GM12878 (cell line): ENCODE measurements around the gene TBCK. TPM values are rescaled to one million over a fixed set of nuclear protein-coding genes. Genes with fewer than 3 reads are reported as not detected.

ENCODE experiments used
- ATAC-seq: fragments of 200-7000 bp; cut with Tn5 transposase; 3 replicates; pipeline ENCODE4 v1.9.1; 2020; ENCODE audit warnings: mild to moderate bottlenecking, moderate library complexity
- BruUV-seq: library from RNA; stranded (reverse); fragments of 400-500 nt; replicated peaks from 2 replicates; lab custom pipeline; 2021; lab: Mats Ljungman, UMichigan
- CTCF ChIA-PET: fragments of 300-600 bp; sonication (Branson Sonifier 250); formaldehyde crosslinking; extraction: SDS; loops from one replicate; lab custom pipeline; 2021; ENCODE audit warnings: inconsistent platforms; lab: Yijun Ruan, JAX
- POLR2A ChIA-PET: fragments of 350-600 bp; formaldehyde crosslinking; extraction: SDS; loops from one replicate; lab custom pipeline; 2021; ENCODE audit warnings: inconsistent platforms; lab: Charles Lee
- RAD21 ChIA-PET: fragments of 300-600 bp; sonication (Branson Sonifier 250); formaldehyde crosslinking; loops from one replicate; lab custom pipeline; 2023; ENCODE audit warnings: antibody characterized with exemption; ENCODE audit not compliant: unreplicated experiment; lab: Charles Lee
- SMC1A ChIA-PET: fragments of 300-600 bp; sonication (Branson Sonifier 250); formaldehyde crosslinking; loops from one replicate; lab custom pipeline; 2023; ENCODE audit not compliant: unreplicated experiment, uncharacterized antibody; lab: Charles Lee
- DNase-seq: peaks from one replicate; pipeline ENCODE4 v3.0.0-alpha.2; 2011; ENCODE audit warnings: low read depth, low spot score
- FAIRE-seq: peaks from 3 replicates; lab custom pipeline; 2011; peaks lifted over from hg19 to GRCh38; lab: Jason Lieb, UNC
- H2AFZ ChIP-seq: 2 replicates; pipeline ENCODE4 v1.6.0; 2011; ENCODE audit warnings: low read depth, low read length, control low read depth; ENCODE audit not compliant: control insufficient read depth
- H3K27ac ChIP-seq: 2 replicates; pipeline ENCODE4 v1.5.1; 2011; ENCODE audit warnings: control low read depth; ENCODE audit not compliant: control insufficient read depth, insufficient read depth
- H3K27me3 ChIP-seq, 2 experiments: replicated peaks in 1 of 2; 2 replicates each; pipeline versions ENCODE4 v1.6.0 to v1.6.1; 2011; ENCODE audit warnings: low read length in 1 of 2; ENCODE audit not compliant: control insufficient read depth in 2 of 2, insufficient read depth in 2 of 2
- H3K36me3 ChIP-seq, 2 experiments: 2 replicates each; pipeline ENCODE4 v1.5.1; 2011; ENCODE audit warnings: low read length in 1 of 2; ENCODE audit not compliant: control insufficient read depth in 2 of 2, insufficient read depth in 2 of 2
- H3K4me1 ChIP-seq: 2 replicates; pipeline ENCODE4 v1.6.1; 2011; ENCODE audit warnings: mild to moderate bottlenecking, low read length, moderate library complexity, mixed read lengths; ENCODE audit not compliant: control insufficient read depth, insufficient read depth
- H3K4me2 ChIP-seq: 2 replicates; pipeline ENCODE4 v1.6.0; 2011; ENCODE audit warnings: control low read depth; ENCODE audit not compliant: control insufficient read depth, insufficient read depth
- H3K4me3 ChIP-seq: fragments of 200-600 bp; sonication (generic); 2 replicates; pipeline ENCODE4 v1.5.1; 2016
- H3K79me2 ChIP-seq: 2 replicates; pipeline ENCODE4 v1.6.0; 2011; ENCODE audit warnings: low read length; ENCODE audit not compliant: control insufficient read depth, insufficient read depth
- H3K9ac ChIP-seq: 2 replicates; pipeline ENCODE4 v1.8.0; 2011; ENCODE audit warnings: low read length, control low read depth, mixed read lengths; ENCODE audit not compliant: control insufficient read depth, insufficient read depth
- H3K9me3 ChIP-seq: replicated peaks from 3 replicates; pipeline ENCODE4 v1.5.1; 2011; ENCODE audit warnings: mild to moderate bottlenecking, low read length; ENCODE audit not compliant: control insufficient read depth, insufficient read depth
- H4K20me1 ChIP-seq: 2 replicates; pipeline ENCODE4 v1.6.0; 2011; ENCODE audit not compliant: control insufficient read depth, insufficient read depth
- IKZF1 ChIP-seq: fragments of 450-650 bp; conservative IDR thresholded peaks from 2 replicates; pipeline ENCODE4 v1.6.1; 2017; ENCODE audit warnings: antibody characterized with exemption, mild to moderate bottlenecking
- KDM1A ChIP-seq: fragments of 200-600 bp; sonication (generic); IDR thresholded peaks from 2 replicates; pipeline ENCODE4 v1.6.1; 2016; ENCODE audit warnings: borderline replicate concordance
- RUNX3 ChIP-seq: IDR thresholded peaks from 2 replicates; pipeline ENCODE4 v1.6.1; 2012; ENCODE audit warnings: low read length, inconsistent platforms
- TBL1XR1 ChIP-seq: IDR thresholded peaks from 2 replicates; pipeline ENCODE4 v1.6.1; 2012; ENCODE audit warnings: low read depth, low read length, improper control_type of control experiment
- in situ Hi-C: fragments of 300-500 bp; cut with MboI; formaldehyde crosslinking; loops from 9 replicates; pipeline ENCODE4 v1.14.3; 2018; ENCODE audit warnings: mixed read lengths
- intact Hi-C: fragments of 100-400 bp; cut with micrococcal nuclease; formaldehyde crosslinking; loops from one replicate; pipeline ENCODE4 v1.14.2; 2022; ENCODE audit not compliant: unreplicated experiment
- polyA plus RNA-seq, 11 experiments: library from polyadenylated mRNA; depleted of rRNA in 4 of 11; unstranded in 6 of 11; stranded (reverse) in 5 of 11; fragments of >200 nt; fragmentation: Nextera tagmentation in 4 of 11; fragmentation: Illumina TruSeq in 1 of 11; extraction: Ambion mirVana in 4 of 11; extraction: Trizol in 1 of 11; gene quantifications; 1 replicate in 1 of 11; 2 replicates in 10 of 11; pipeline versions ENCODE4 v1.2.1 to v1.2.3, GENCODE V29; 2011 to 2016; ENCODE audit warnings: inconsistent platforms in 2 of 11, missing spikeins in 2 of 11, low read depth in 1 of 11
- total RNA-seq, 4 experiments: library from RNA; depleted of rRNA in 3 of 4; stranded (reverse); fragments of >200 nt in 3 of 4; fragmentation: Illumina TruSeq in 1 of 4; extraction: Trizol in 1 of 4; gene quantifications; 2 replicates each; pipeline versions ENCODE4 v1.2.1 to v1.2.3, GENCODE V29; 2013 to 2021
- TF ChIP-seq, protein P1 (sequence below): fragments of 450-650 bp; conservative IDR thresholded peaks from 2 replicates; pipeline ENCODE4 v1.6.1; 2017; ENCODE audit warnings: mild to moderate bottlenecking, moderate library complexity
- TF ChIP-seq, protein P2 (sequence below): fragments of 150-350 bp; IDR thresholded peaks from 2 replicates; pipeline ENCODE4 v1.6.1; 2014; ENCODE audit warnings: mild to moderate bottlenecking, low read depth, low read length
- TF ChIP-seq, protein P3 (sequence below): fragments of 450-650 bp; formaldehyde crosslinking; IDR thresholded peaks from 2 replicates; pipeline ENCODE4 v1.4.0; 2022; ENCODE audit warnings: mild to moderate bottlenecking, moderate library complexity

Gene TBCK
- total and polyA plus RNA-seq, 10 of the 15 experiments (the other 5 are each of a cell fraction or from before 2014, with no cell fraction given), result 4.1 to 30.3 (median 20.2) TPM

DNA sequence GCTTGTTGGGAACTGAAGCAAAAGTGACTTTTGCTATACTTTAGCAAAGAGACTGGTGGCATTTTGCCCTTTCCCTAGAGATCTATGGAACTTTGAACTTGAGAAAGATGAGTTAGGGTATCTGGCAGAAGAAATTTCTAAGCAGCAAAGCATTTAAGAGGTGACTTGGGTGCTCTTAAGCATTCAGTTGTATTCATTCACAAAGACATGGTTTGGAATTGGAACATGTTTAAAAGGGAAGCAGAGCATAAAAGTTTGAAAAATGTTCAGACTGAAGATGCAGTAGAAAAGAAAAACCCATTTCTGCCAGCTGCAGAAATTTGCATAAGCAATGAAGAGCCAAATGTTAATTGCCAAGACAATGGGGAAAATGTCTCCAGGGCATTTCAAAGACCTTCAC is 21.9 kb upstream of the TBCK start:
- Histone ChIP-seq H3K4me2 (no peak overlapping the region), H3K9ac (no peak overlapping the region), H3K79me2 (peaks cover 4% of the 10 kb centered on the region), H3K4me1 (no peaks in the 10 kb centered on the region), H3K9me3 (peaks cover 18% of the 10 kb centered on the region; the same call in 2 of the 3 replicates), H3K27me3 (no peaks in the 10 kb centered on the region), H4K20me1 (no peaks in the 10 kb centered on the region)
- DNase-seq (no peak), FAIRE-seq (no peak), ATAC-seq (no peak)
- ChIA-PET CTCF (no interaction called here), POLR2A (no interaction called here), RAD21 (no interaction called here)
- TF ChIP-seq, protein P1, sequence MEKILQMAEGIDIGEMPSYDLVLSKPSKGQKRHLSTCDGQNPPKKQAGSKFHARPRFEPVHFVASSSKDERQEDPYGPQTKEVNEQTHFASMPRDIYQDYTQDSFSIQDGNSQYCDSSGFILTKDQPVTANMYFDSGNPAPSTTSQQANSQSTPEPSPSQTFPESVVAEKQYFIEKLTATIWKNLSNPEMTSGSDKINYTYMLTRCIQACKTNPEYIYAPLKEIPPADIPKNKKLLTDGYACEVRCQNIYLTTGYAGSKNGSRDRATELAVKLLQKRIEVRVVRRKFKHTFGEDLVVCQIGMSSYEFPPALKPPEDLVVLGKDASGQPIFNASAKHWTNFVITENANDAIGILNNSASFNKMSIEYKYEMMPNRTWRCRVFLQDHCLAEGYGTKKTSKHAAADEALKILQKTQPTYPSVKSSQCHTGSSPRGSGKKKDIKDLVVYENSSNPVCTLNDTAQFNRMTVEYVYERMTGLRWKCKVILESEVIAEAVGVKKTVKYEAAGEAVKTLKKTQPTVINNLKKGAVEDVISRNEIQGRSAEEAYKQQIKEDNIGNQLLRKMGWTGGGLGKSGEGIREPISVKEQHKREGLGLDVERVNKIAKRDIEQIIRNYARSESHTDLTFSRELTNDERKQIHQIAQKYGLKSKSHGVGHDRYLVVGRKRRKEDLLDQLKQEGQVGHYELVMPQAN, result no peak
- TF ChIP-seq RUNX3, result no peak
- no peak for TF ChIP-seq KDM1A
- TF ChIP-seq, protein P2, sequence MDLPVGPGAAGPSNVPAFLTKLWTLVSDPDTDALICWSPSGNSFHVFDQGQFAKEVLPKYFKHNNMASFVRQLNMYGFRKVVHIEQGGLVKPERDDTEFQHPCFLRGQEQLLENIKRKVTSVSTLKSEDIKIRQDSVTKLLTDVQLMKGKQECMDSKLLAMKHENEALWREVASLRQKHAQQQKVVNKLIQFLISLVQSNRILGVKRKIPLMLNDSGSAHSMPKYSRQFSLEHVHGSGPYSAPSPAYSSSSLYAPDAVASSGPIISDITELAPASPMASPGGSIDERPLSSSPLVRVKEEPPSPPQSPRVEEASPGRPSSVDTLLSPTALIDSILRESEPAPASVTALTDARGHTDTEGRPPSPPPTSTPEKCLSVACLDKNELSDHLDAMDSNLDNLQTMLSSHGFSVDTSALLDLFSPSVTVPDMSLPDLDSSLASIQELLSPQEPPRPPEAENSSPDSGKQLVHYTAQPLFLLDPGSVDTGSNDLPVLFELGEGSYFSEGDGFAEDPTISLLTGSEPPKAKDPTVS, result no peak
- TF ChIP-seq, protein P3, sequence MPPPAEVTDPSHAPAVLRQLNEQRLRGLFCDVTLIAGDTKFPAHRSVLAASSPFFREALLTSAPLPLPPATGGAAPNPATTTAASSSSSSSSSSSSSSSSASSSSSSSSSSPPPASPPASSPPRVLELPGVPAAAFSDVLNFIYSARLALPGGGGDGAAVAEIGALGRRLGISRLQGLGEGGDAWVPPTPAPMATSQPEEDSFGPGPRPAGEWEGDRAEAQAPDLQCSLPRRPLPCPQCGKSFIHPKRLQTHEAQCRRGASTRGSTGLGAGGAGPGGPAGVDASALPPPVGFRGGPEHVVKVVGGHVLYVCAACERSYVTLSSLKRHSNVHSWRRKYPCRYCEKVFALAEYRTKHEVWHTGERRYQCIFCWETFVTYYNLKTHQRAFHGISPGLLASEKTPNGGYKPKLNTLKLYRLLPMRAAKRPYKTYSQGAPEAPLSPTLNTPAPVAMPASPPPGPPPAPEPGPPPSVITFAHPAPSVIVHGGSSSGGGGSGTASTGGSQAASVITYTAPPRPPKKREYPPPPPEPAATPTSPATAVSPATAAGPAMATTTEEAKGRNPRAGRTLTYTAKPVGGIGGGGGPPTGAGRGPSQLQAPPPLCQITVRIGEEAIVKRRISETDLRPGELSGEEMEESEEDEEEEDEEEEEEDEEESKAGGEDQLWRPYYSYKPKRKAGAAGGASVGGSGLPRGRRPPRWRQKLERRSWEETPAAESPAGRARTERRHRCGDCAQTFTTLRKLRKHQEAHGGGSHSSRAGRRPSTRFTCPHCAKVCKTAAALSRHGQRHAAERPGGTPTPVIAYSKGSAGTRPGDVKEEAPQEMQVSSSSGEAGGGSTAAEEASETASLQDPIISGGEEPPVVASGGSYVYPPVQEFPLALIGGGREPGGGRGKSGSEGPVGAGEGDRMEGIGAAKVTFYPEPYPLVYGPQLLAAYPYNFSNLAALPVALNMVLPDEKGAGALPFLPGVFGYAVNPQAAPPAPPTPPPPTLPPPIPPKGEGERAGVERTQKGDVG (CRISPR knock-in tag), result no peak
- TF ChIP-seq TBL1XR1, result no peak
- TF ChIP-seq IKZF1, result no peak
- TF ChIP-seq, all 136 proteins: peak for 0
- SMC1A ChIA-PET, result no interaction called here
- Histone ChIP-seq H3K36me3 (peaks cover 7 to 46% of the 10 kb centered on the region in 2 experiments), H3K4me3 (no peak overlapping the region), H2AFZ (no peak overlapping the region), H3K27ac (no peak overlapping the region)
- intact Hi-C loops (no loop called here), in situ Hi-C loops (no loop called here)
- BruUV-seq, result no TSS peak
